Keratinocyte (primary cell): ENCODE results near the gene SANBR.

Experiments
- CTCF ChIP-seq, 3 experiments: IDR thresholded peaks in 1 of 3; conservative IDR thresholded peaks in 1 of 3; optimal IDR thresholded peaks in 1 of 3; 2 replicates in 2 of 3; 3 replicates in 1 of 3; pipeline versions ENCODE3 to v1.5.1; 2011; ENCODE audit warnings: low read length in 3 of 3, mild to moderate bottlenecking in 3 of 3, moderate library complexity in 2 of 3, control low read depth in 1 of 3, inconsistent platforms in 1 of 3; ENCODE audit not compliant: insufficient read depth in 2 of 3; ENCODE audit errors: extremely low read depth in 1 of 3
- EZH2 ChIP-seq: IDR thresholded peaks from one replicate; pipeline ENCODE4 v1.6.1; 2012; ENCODE audit warnings: inconsistent platforms, mild to moderate bottlenecking, low read length, moderate library complexity

GRCh38 chr2:61021228-61021660, 44.4 kb upstream of the SANBR start:
- TF ChIP-seq CTCF (optimal IDR thresholded peaks at IDR 0.05 in 1 of 3, IDR thresholded peaks at IDR 0.05 in 1 of 3, conservative IDR thresholded peaks at IDR 0.05 in 1 of 3; ENCODE audit: extremely low read depth in 1 of 3, insufficient read depth in 2 of 3, low read length in 3 of 3) = no peak
- no peak for TF ChIP-seq EZH2
